Measurements from ENCODE around the gene PNMA8A.

PNMA8A gene

DNA sequence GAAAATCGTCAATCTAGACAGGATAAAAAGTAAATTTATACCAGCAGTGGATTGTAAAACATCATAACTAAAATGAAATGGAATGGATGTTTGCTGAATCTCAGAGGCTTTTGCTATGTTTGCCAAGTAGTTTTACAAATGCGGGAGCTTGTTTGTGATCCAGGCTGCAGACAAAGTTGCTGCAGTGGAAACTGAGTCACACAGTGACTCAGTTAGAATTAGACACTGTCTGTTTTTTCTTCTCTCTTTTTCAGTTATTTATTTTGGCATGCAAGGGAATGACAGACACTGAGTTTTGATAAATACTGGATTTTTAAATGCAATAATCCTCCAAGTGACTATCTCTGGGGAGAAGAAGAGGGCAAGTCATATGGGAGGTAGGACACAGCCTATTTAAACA is 4.6 kb upstream of the PNMA8A start:
- no peak for DNase-seq (ENCODE audit: insufficient read length)
- no peak for TF ChIP-seq TAF1 (IDR thresholded peaks at IDR 0.05; ENCODE audit: borderline replicate concordance, low read depth, low read length)
- no peak for TF ChIP-seq POLR2A (IDR thresholded peaks at IDR 0.05; ENCODE audit: low read depth, low read length)
- TF ChIP-seq POLR2AphosphoS5 (IDR thresholded peaks at IDR 0.05; ENCODE audit: low read depth, low read length), result no peak
- FAIRE-seq, result no peak

DNA sequence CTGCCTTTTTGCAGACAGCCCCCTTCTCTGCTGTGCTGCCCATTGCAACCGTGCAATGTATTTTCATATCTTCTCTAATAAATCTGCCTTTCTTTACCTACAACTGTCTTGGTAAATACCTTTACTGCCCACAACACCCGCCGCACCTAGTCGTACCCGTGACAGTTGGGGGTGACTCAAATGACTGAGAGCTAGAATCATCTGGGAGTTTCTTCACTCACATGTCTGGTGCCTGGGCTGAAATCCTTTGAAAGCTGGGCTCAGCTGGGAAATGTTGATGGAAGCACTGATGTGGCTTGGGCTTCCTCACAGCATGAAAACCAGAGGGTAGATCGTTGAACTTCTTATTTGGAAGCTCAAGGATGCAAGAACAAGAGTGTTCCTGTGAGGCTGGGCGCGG is 2.8 kb upstream of the PNMA8A start:
- DNase-seq (ENCODE audit: insufficient read length) (no peak), FAIRE-seq (no peak)
- no peak for TF ChIP-seq POLR2AphosphoS5 (IDR thresholded peaks at IDR 0.05; ENCODE audit: low read depth, low read length)

DNA sequence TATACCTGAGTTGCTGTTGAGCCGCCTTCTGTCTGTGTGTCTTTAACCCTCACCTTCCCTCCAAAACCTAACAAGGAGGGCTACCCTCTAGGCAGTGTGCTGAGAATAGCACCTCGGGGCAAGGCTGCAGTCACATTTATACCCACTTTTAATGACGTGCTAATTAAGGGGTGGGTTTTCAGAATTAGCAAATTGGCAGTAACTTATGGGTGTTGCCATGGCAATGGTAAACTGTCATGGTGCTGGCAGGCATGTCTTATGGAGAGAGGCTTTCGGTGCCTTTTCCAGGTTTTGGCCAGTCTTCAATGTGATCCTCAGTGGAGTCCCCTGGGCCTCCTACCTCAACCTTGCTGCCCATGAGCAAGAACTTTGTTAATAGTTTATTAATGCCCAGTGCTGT is 1.2 kb upstream of the PNMA8A start:
- DNase-seq (ENCODE audit: insufficient read length), result no peak
- no peak for FAIRE-seq
- no peak for TF ChIP-seq POLR2A (IDR thresholded peaks at IDR 0.05; ENCODE audit: low read depth, low read length)
- TF ChIP-seq TAF1 (IDR thresholded peaks at IDR 0.05; ENCODE audit: borderline replicate concordance, low read depth, low read length), result no peak
- no peak for TF ChIP-seq POLR2AphosphoS5 (IDR thresholded peaks at IDR 0.05; ENCODE audit: low read depth, low read length)

DNA sequence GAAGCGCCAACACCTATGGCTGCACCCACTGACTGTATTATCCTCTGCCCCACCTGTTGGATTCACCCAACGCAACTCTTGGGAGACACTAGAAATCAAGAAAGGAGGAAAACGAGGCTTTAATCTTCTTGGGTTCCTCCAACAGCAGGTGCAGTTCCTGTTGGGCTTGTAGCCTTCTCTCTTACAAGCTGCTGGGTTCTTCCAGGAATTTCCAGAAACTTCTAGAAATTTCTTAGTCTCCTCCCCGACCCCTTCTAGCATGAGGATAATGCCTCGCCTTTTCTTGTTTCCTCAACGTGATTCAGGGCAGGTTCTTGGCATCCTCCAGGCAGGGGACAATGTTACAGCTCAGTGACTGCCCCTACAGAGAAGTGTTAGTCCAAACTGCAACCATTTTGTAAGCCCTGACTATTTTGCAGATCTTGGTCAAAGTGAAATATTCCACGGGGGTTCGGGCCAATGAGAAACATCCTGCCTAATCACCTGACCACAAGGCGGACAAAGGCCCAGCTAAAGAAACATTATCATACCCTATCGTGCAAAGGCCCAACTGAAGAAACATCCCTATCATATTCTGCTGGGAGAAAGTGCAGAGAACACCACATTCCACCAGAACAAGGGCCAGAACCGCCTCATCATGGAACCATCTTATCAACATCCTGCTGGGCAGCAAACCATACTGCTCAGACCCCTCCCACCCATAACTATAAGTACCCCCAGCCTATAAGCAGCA is 614 bp upstream of the PNMA8A start:
- DNase-seq (ENCODE audit: insufficient read length), result no peak
- no peak for FAIRE-seq
- no peak for TF ChIP-seq POLR2AphosphoS5 (IDR thresholded peaks at IDR 0.05; ENCODE audit: low read depth, low read length)
- no peak for TF ChIP-seq POLR2A (IDR thresholded peaks at IDR 0.05; ENCODE audit: low read depth, low read length)
- no peak for TF ChIP-seq TAF1 (IDR thresholded peaks at IDR 0.05; ENCODE audit: borderline replicate concordance, low read depth, low read length)

DNA sequence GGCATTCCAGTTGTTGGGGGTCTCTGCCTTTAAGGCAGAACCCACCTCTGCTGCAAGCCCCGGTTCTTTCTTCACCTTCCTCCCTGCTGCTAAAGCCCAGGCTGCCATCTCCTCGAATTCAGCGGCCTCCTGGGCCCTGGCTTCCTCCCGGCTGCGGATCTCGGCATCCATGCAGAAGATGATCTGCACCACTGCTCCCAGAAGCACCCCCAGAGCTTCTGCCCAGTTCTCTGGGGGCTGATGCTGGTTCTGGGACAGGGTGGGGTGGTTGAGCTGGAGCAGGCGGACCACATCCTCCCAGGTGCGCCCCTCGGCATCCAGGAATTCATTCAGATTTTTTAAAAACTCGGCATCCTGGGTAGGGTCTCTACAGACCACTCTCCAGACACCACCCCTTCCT is 987 bp downstream of the PNMA8A start:
- no peak for FAIRE-seq
- TF ChIP-seq POLR2AphosphoS5 (IDR thresholded peaks at IDR 0.05; ENCODE audit: low read depth, low read length) (no peak), POLR2A (IDR thresholded peaks at IDR 0.05; ENCODE audit: low read depth, low read length) (no peak), TAF1 (IDR thresholded peaks at IDR 0.05; ENCODE audit: borderline replicate concordance, low read depth, low read length) (no peak)
- DNase-seq (ENCODE audit: insufficient read length), result no peak

DNA sequence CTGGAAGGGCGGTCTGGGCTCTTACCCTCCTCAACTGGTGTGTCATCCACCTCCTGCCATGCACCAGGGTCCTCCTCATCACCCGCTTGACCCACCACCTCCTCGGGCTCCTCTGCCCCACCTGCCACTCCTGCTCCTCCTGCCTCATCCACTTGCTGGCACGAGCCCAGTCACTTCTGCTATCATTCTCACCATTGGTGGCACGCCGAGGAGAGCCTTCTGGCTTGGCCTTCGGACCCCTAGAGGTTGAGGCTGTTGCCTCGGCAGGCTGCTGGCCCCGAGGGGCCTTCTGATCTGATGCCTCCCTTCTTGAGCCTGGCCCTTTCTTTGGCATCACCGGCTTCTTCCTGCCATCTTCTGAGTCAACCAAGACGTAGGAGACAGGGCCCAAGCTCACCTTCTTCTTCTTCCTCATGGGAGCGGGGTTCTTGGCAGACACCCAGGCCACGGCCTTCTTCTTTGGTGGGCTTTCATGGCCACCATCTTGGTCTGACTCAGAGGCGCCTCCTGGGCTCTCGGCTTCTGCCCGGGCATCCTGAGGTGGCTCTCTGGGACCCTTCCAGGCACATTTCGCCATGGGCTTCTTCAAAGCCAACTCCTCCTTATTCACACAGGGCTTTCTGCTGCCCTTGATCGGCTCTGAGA is 1.7 kb downstream of the PNMA8A start:
- FAIRE-seq (no peak), DNase-seq (ENCODE audit: insufficient read length) (no peak)
- TF ChIP-seq POLR2AphosphoS5 (IDR thresholded peaks at IDR 0.05; ENCODE audit: low read depth, low read length) (no peak), TAF1 (IDR thresholded peaks at IDR 0.05; ENCODE audit: borderline replicate concordance, low read depth, low read length) (no peak), POLR2A (IDR thresholded peaks at IDR 0.05; ENCODE audit: low read depth, low read length) (no peak)

DNA sequence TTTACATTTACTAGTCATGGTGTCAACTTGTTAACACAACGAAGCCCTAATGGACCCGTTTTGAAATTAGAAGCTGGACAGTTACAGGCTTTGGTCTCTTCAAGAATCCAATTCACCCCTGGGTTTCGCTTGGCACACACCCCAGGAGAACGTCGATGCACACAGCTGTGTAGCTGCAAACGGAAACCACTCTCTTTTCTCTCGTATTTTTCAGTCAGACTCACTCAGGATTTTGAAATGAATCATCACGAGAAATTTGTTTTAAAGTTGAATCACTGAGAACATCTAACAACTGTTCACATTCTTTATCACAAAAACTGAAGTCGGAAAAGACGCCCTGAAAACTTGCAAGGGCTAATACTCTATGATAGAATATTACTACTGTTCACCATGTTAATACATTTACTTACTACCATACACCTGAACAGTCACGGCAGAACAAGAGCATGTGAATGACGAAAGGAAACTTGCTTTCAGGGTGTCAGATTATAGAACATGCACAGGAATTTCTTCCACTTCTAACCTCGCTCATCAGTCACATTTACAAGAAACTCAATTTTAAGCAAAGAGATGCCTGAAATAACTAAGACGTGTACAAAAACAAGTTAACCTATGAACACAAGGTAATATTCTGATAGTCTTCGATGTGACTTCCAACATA is 4.7 kb downstream of the PNMA8A start:
- TF ChIP-seq TAF1 (IDR thresholded peaks at IDR 0.05; ENCODE audit: borderline replicate concordance, low read depth, low read length), result no peak
- peak; percentile 97 for FAIRE-seq
- DNase-seq (ENCODE audit: insufficient read length), result no peak

DNA sequence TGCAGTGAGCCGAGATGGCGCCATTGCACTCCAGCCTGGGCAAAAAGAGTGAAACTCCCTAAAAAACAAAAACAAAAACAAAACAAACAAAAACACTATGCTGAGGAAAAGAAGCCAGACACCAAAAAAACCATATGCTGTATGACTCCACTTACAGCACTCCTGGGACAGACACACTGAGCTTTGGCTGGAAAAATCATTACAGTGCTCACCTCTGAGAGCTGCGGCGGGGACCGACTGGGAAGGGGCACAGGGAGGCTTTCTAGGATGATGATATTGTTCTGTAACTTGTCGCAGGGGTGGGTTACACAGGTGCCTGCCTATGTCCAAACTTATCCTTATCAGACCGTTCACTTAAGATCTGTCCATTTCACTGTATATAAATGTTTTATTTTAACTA is 7.8 kb downstream of the PNMA8A start:
- DNase-seq (ENCODE audit: insufficient read length), result no peak
- FAIRE-seq, result no peak

DNA sequence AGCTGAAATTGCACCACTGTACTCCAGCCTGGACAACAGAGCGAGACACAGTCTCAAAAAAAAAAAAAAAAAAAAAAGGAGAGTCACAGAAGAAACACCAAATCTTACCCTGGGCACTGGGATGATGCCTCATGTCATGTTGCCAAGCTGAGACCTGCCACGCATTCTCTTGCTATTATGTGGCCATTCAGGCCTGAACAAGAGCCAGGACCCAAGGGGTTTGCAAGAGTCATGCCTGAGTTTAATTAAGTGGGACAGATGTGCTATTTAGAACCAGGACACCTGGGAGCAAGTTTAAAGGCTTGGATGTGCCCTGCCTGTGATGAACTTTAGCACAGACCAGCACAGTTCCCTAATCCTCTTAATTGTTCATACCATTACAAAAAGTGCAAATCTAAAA is 9.8 kb downstream of the PNMA8A start:
- DNase-seq (ENCODE audit: insufficient read length), result no peak
- TF ChIP-seq TAF1 (IDR thresholded peaks at IDR 0.05; ENCODE audit: borderline replicate concordance, low read depth, low read length) (no peak), POLR2A (IDR thresholded peaks at IDR 0.05; ENCODE audit: low read depth, low read length) (no peak), POLR2AphosphoS5 (IDR thresholded peaks at IDR 0.05; ENCODE audit: low read depth, low read length) (no peak)
- no peak for FAIRE-seq

More for the DNA sequence above, 7.8 kb downstream of the PNMA8A start:
- TF ChIP-seq POLR2A (IDR thresholded peaks at IDR 0.05; ENCODE audit: low read depth, low read length) (no peak), POLR2AphosphoS5 (IDR thresholded peaks at IDR 0.05; ENCODE audit: low read depth, low read length) (no peak), TAF1 (IDR thresholded peaks at IDR 0.05; ENCODE audit: borderline replicate concordance, low read depth, low read length) (no peak)

DNA sequence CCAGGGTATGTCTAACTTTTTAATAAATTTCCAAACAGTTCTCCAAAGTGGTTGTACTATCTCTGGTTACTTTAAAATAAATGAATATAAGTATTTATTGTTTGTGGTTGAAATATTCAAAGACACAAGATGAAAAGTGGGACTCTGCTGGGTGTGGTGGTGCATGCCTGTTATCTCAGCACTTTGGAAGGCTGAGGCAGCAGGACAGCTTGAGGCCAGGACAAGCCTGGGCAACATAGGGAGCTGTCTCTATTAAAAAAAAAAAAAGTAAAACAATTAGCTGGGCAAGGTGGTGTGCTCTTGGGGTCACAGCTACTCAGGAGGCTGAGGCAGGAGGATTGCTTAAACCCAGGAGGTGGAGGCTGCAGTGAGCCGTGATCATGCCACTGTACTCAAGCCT is 10.4 kb downstream of the PNMA8A start:
- no peak for DNase-seq (ENCODE audit: insufficient read length)
- TF ChIP-seq TAF1 (IDR thresholded peaks at IDR 0.05; ENCODE audit: borderline replicate concordance, low read depth, low read length) (no peak), POLR2A (IDR thresholded peaks at IDR 0.05; ENCODE audit: low read depth, low read length) (no peak)
- no peak for FAIRE-seq

DNA sequence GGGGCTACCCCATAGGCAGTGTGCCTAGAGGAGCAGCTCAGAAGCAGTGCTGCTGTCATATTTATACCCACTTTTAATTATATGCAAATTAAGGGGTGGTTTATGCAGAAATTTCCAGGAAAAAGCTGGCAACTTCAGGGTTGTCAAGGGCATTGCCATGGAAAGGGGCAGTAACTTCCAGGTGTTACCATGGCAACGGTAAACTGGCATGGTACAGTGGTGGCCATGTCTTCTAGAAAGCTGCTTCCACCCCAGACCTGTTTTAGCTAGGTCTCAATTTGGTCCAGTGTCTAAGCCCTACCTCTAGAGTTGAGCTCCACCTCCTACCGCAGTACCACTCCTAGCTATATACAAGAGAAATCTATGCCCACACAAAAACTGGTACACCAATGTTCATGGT is 11.3 kb downstream of the PNMA8A start:
- FAIRE-seq, result no peak
- TF ChIP-seq POLR2AphosphoS5 (IDR thresholded peaks at IDR 0.05; ENCODE audit: low read depth, low read length) (no peak), TAF1 (IDR thresholded peaks at IDR 0.05; ENCODE audit: borderline replicate concordance, low read depth, low read length) (no peak), POLR2A (IDR thresholded peaks at IDR 0.05; ENCODE audit: low read depth, low read length) (no peak)

DNA sequence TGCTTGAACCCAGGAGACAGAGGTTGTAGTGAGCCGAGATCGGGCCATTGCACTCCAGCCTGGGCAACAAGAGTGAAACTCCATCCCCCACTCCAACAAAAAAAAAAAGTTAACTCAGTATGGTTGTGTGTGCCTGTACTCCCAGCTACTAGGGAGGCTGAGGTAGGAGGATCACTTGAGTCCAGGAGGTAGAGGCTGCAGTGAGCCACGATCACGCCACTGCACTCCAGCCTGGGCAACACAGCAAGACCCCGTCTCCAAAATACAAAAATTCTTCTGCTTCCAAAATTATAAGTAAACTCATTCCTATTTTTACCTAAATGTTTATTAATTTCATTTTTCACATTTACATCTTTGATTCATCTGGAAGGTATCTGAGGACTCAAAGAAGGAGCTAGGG is 14.4 kb downstream of the PNMA8A start:
- DNase-seq (ENCODE audit: insufficient read length) (no peak), FAIRE-seq (no peak)
- TF ChIP-seq POLR2AphosphoS5 (IDR thresholded peaks at IDR 0.05; ENCODE audit: low read depth, low read length), result no peak
- no peak for TF ChIP-seq POLR2A (IDR thresholded peaks at IDR 0.05; ENCODE audit: low read depth, low read length)
- no peak for TF ChIP-seq TAF1 (IDR thresholded peaks at IDR 0.05; ENCODE audit: borderline replicate concordance, low read depth, low read length)

More for the DNA sequence above, 11.3 kb downstream of the PNMA8A start:
- no peak for DNase-seq (ENCODE audit: insufficient read length)
